Natural killer cell (primary cell): ENCODE results near the gene CENPU. TPM values are rescaled to one million over a fixed set of nuclear protein-coding genes. Genes with fewer than 3 reads are reported as not detected.
A peak's percentile ranks its signal among the peaks of the same experiment; 100 is the strongest.

Source experiments
- ATAC-seq, 3 donors: fragments of 150-1000 bp in 2 of 3; fragments of 200-7000 bp in 1 of 3; cut with Tn5 transposase; 1 replicate in 1 of 3; 2 replicates in 2 of 3; pipeline ENCODE4 v1.10.0; 2021; ENCODE audit warnings: mild to moderate bottlenecking in 2 of 3, moderate library complexity in 2 of 3
- DNase-seq, 2 donors: peaks; one replicate each; pipeline versions ENCODE4 v3.0.0 to v3.0.0-alpha.2; 2013 to 2021; ENCODE audit warnings: mixed read lengths in 1 of 2
- H3K27ac ChIP-seq: one replicate; pipeline ENCODE4 v1.5.1; 2013; ENCODE audit warnings: mild to moderate bottlenecking, low read length
- H3K27me3 ChIP-seq: one replicate; pipeline ENCODE4 v1.6.1; 2013; ENCODE audit warnings: low read length; ENCODE audit not compliant: control insufficient read depth, insufficient read depth
- H3K36me3 ChIP-seq: one replicate; pipeline ENCODE4 v1.6.1; 2013; ENCODE audit warnings: low read length; ENCODE audit not compliant: control insufficient read depth, insufficient read depth
- H3K4me1 ChIP-seq: one replicate; pipeline ENCODE4 v1.6.1; 2013; ENCODE audit warnings: low read length; ENCODE audit not compliant: control insufficient read depth, insufficient read depth
- H3K4me3 ChIP-seq: one replicate; pipeline ENCODE4 v1.5.1; 2013; ENCODE audit warnings: low read length
- H3K9me3 ChIP-seq: one replicate; pipeline ENCODE4 v1.6.1; 2013; ENCODE audit warnings: low read length; ENCODE audit not compliant: control insufficient read depth, insufficient read depth
- H3K27ac Mint-ChIP-seq, 2 donors: one replicate each; pipeline ENCODE4 v1.8.0; 2022; ENCODE audit warnings: mild to moderate bottlenecking in 2 of 2, mixed read lengths in 2 of 2, moderate library complexity in 1 of 2
- H3K27me3 Mint-ChIP-seq, 2 donors: one replicate each; pipeline ENCODE4 v1.8.0; 2022; ENCODE audit warnings: low read depth in 2 of 2, mixed read lengths in 2 of 2
- H3K36me3 Mint-ChIP-seq: one replicate; pipeline ENCODE4 v1.8.0; 2022; ENCODE audit warnings: mixed read lengths
- H3K4me1 Mint-ChIP-seq, 2 donors: one replicate each; pipeline ENCODE4 v1.8.0; 2022; ENCODE audit warnings: mixed read lengths in 2 of 2
- H3K4me3 Mint-ChIP-seq: one replicate; pipeline ENCODE4 v1.8.0; 2022; ENCODE audit warnings: mild to moderate bottlenecking, moderate library complexity, mixed read lengths
- H3K9me3 Mint-ChIP-seq, 2 donors: one replicate each; pipeline ENCODE4 v1.8.0; 2022; ENCODE audit warnings: mixed read lengths in 2 of 2
- WGBS: methylation state at CpG from one replicate; pipeline ENCODE4 v1.1.7; 2013; ENCODE audit warnings: missing lambda C conversion rate; ENCODE audit not compliant: insufficient coverage; 5-methylcytosine and 5-hydroxymethylcytosine counted together
- intact Hi-C: fragments of 100-400 bp; cut with micrococcal nuclease; formaldehyde crosslinking; loops from one replicate; pipeline ENCODE4 v1.14.2; 2022
- total RNA-seq, 4 donors: library from RNA; stranded (reverse); fragments of 120-200 nt in 1 of 4; gene quantifications; one replicate each; pipeline versions ENCODE4 v1.2.3 to v1.2.4, GENCODE V29; 2013 to 2022
- TF ChIP-seq, protein P1 (sequence below): fragments of 200-600 bp; IDR thresholded peaks from one replicate; pipeline ENCODE4 v1.8.0; 2022; ENCODE audit warnings: antibody characterized with exemption

Gene CENPU
- total RNA-seq, 3 donors from 2014 or later (not counting 1 experiment from before 2014, with no cell fraction given) = 6.5 to 12.1 (median 10.3) TPM

DNA sequence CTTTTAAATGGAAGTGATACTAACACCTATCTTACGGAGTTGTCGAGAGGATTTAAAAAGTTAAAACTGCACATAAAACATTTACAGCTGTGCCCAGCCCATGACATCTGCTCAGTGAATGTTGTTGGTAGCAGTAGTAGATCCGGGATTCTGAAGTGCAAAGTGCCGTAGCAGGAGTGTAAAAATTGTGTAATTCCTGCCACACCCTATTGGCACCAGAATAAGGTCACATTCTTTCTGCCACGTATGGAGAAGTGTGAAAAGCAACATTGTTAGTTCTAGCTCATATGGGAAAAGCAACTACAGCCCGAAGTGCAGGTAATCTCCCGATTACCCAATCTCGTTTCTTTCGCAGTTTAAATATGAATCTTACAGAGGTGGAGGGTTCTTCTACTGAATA lies 53.2 kb downstream of the CENPU start:
- Histone ChIP-seq H3K27me3 (no peaks in the 10 kb centered on the region), H3K36me3 (no peaks in the 10 kb centered on the region), H3K4me1 (peaks cover 4% of the 10 kb centered on the region), H3K27ac (no peak overlapping the region), H3K4me3 (no peak overlapping the region), H3K9me3 (no peaks in the 10 kb centered on the region)
- 96% methylated on average over 9 of the region's 9 CpGs for WGBS
- no peak for DNase-seq
- Mint-ChIP-seq H3K36me3 (no peaks in the 10 kb centered on the region), H3K27ac (no peak overlapping the region), H3K4me1 (peaks cover 13% of the 10 kb centered on the region in 2 donors), H3K27me3 (no peaks in the 10 kb centered on the region), H3K9me3 (no peaks in the 10 kb centered on the region), H3K4me3 (no peak overlapping the region)
- TF ChIP-seq, protein P1, sequence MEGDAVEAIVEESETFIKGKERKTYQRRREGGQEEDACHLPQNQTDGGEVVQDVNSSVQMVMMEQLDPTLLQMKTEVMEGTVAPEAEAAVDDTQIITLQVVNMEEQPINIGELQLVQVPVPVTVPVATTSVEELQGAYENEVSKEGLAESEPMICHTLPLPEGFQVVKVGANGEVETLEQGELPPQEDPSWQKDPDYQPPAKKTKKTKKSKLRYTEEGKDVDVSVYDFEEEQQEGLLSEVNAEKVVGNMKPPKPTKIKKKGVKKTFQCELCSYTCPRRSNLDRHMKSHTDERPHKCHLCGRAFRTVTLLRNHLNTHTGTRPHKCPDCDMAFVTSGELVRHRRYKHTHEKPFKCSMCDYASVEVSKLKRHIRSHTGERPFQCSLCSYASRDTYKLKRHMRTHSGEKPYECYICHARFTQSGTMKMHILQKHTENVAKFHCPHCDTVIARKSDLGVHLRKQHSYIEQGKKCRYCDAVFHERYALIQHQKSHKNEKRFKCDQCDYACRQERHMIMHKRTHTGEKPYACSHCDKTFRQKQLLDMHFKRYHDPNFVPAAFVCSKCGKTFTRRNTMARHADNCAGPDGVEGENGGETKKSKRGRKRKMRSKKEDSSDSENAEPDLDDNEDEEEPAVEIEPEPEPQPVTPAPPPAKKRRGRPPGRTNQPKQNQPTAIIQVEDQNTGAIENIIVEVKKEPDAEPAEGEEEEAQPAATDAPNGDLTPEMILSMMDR = no peak
- intact Hi-C loops = no loop called here
- ATAC-seq = no peak

DNA sequence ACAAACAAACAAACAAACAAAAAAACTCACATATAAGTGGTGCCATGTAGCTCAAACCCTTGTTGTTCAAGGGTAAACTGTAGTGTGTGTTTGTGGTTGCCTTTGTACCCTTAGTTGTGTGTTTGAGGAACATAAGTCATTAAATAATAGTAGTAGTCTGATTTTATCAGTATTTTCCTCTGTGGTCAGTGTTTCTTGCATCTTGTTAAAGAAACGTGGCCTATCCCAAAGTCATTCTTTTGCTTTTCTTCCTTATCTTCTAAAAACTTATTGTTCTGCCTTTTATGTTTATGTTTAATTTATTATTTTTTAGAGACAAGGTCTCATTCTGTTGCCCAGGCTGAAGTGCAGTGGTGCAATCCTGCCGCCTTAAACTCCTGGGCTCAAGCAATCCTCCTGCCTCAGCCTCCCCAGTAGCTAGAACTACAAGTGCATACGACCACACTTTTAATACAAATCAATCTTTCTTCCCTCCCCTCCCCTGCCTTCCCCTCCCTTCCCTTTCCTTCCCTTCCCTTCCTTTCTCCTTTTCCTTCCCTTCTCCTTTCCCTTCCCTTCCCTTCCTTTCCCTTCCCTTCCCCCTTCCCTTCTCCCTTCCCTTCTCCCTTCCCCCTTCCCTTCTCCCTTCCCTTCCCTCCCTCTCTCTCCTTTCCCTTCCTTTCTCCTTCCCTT lies 57.9 kb downstream of the CENPU start:
- Mint-ChIP-seq H3K4me3 (no peak overlapping the region), H3K4me1 (no peaks in the 10 kb centered on the region), H3K36me3 (no peaks in the 10 kb centered on the region), H3K27ac (peak overlapping the region in 1 of 2 donors; percentile 40), H3K27me3 (no peaks in the 10 kb centered on the region), H3K9me3 (no peaks in the 10 kb centered on the region)
- H3K36me3 ChIP-seq = peaks cover 23% of the 10 kb centered on the region
- TF ChIP-seq, protein P1 = no peak
- ATAC-seq (no peak), DNase-seq (no peak)
- WGBS = 86% methylated on average over 2 of the region's 3 CpGs
- H3K9me3 ChIP-seq = no peaks in the 10 kb centered on the region
- no peaks in the 10 kb centered on the region for H3K4me1 ChIP-seq
- intact Hi-C loops = no loop called here
- no peaks in the 10 kb centered on the region for H3K27me3 ChIP-seq
- no peak overlapping the region for H3K4me3 ChIP-seq
- no peak overlapping the region for H3K27ac ChIP-seq

DNA sequence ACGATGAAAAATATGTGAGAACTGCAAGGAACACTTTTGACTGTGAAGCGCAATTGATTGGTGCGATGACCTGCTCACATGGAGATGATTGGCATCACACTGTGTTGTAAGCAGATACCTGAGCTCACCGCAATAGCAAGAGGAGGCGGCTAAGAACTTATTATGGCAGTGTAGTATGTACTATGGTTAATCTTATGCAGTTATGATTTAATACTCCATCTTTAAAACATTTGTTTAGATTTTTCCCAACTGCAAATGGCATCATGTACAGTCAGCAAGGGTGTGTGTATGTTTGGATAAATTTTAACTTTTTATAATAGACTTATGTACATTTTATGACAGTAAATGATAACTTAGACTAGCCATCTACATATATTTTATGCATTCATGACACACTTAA lies 58.9 kb downstream of the CENPU start:
- no peak overlapping the region for H3K4me3 Mint-ChIP-seq
- H3K27me3 Mint-ChIP-seq = no peaks in the 10 kb centered on the region
- intact Hi-C loops = no loop called here
- H3K27ac ChIP-seq = no peak overlapping the region
- H3K27ac Mint-ChIP-seq = no peak overlapping the region
- no peaks in the 10 kb centered on the region for H3K9me3 Mint-ChIP-seq
- DNase-seq (no peak), ATAC-seq (no peak)
- TF ChIP-seq, protein P1 = no peak
- H3K4me1 ChIP-seq = peaks cover 2% of the 10 kb centered on the region
- H3K36me3 Mint-ChIP-seq = no peaks in the 10 kb centered on the region
- no peak overlapping the region for H3K4me3 ChIP-seq
- H3K4me1 Mint-ChIP-seq = peaks cover 3 to 4% of the 10 kb centered on the region in 2 donors
- 97% methylated on average over 4 of the region's 5 CpGs for WGBS
- H3K36me3 ChIP-seq = peaks cover 23% of the 10 kb centered on the region
- no peaks in the 10 kb centered on the region for H3K27me3 ChIP-seq
- no peaks in the 10 kb centered on the region for H3K9me3 ChIP-seq

DNA sequence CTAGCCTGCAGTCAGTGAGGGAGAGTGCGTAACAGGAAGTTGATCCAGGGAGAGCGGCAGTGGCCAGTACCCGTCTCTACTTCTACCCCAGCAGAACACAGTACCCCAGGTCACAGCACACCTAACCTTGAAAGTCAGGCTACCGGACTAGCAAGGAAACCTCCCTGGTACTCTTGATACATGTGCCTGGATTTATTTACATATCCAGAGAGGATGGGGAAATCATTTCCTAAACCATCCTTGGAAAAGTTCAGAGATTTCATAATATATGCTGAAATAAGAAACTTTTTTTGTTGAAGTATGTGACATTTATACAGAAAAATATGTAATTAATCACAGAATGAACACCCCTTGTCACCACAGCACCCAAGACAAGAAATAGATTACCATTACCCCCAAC lies 59.9 kb downstream of the CENPU start:
- no peak for ATAC-seq
- Mint-ChIP-seq H3K9me3 (no peaks in the 10 kb centered on the region), H3K27ac (peak overlapping the region in 1 of 2 donors; percentile 69), H3K4me1 (peaks cover 13 to 14% of the 10 kb centered on the region in 2 donors), H3K4me3 (no peak overlapping the region), H3K27me3 (no peaks in the 10 kb centered on the region), H3K36me3 (no peaks in the 10 kb centered on the region)
- H3K9me3 ChIP-seq = no peaks in the 10 kb centered on the region
- no peak for DNase-seq
- no peak overlapping the region for H3K4me3 ChIP-seq
- no peak overlapping the region for H3K27ac ChIP-seq
- intact Hi-C loops = no loop called here
- TF ChIP-seq, protein P1 = no peak
- H3K4me1 ChIP-seq = peaks cover 10% of the 10 kb centered on the region
- H3K36me3 ChIP-seq = peaks cover 23% of the 10 kb centered on the region
- H3K27me3 ChIP-seq = no peaks in the 10 kb centered on the region
- WGBS = 90% methylated on average over 3 of the region's 4 CpGs
